Right renal cortex interstitium (tissue), 3 donors: ENCODE results near the gene PIP5K1C. TPM values are rescaled to one million over a fixed set of nuclear protein-coding genes. Genes with fewer than 3 reads are reported as not detected.

Experiments
- DNase-seq, 3 donors: peaks; one replicate each; pipeline ENCODE4 v3.0.0-alpha.2; 2013; ENCODE audit warnings: low read depth in 3 of 3, low spot score in 2 of 3
- polyA plus RNA-seq, 3 donors: library from polyadenylated mRNA; unstranded; fragments of 120-200 nt; gene quantifications; one replicate each; pipeline ENCODE4 v1.2.1, GENCODE V29; 2013; ENCODE audit not compliant: insufficient read length in 3 of 3

Gene PIP5K1C
- polyA plus RNA-seq, 3 donors, result 16.9 to 19.5 (median 19.3) TPM

GRCh38 chr19:3695986-3696659 is 4.1 kb downstream of the PIP5K1C start:
- DNase-seq, result no peak

- DNase-seq, result no peak
Observed at GRCh38 chr19:3695124-3695733, 5.0 kb downstream of the PIP5K1C start.

DNA sequence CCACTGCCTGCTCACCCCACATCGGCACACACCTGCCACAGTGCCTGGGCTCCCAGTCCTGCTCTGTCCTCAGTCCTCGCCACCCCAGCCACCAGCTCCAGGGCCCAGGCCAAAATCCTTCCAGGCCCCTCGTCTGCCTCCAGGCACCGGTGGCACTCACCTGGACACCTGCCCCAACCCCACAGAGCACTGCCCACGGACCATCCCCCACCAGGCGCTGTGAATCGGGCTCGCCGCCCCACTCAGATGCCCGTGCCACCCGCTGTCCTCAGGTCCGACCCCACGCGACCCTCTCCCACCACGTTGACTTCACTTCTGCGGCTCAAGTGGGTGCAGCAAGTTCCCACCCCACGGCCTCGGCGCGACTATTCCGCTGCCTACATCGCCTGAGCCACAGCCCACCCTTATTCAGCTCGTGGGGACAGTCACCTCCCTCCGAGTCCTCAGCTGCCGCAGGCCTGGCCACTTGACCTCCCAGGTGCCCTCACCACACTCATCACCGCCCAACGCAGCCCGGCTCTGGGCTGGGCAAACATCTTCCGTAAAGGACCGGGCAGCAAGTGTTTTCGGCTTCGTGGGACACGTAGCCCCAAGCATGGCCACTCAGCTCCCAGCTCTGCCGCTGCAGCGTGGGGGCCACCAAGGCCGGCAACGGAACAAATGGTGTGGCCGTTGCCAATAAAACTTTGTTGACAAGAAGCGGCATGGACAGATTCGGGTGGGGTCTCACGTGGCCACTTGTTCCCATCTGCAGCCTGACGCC is 5.7 kb downstream of the PIP5K1C start:
- no peak for DNase-seq

DNA sequence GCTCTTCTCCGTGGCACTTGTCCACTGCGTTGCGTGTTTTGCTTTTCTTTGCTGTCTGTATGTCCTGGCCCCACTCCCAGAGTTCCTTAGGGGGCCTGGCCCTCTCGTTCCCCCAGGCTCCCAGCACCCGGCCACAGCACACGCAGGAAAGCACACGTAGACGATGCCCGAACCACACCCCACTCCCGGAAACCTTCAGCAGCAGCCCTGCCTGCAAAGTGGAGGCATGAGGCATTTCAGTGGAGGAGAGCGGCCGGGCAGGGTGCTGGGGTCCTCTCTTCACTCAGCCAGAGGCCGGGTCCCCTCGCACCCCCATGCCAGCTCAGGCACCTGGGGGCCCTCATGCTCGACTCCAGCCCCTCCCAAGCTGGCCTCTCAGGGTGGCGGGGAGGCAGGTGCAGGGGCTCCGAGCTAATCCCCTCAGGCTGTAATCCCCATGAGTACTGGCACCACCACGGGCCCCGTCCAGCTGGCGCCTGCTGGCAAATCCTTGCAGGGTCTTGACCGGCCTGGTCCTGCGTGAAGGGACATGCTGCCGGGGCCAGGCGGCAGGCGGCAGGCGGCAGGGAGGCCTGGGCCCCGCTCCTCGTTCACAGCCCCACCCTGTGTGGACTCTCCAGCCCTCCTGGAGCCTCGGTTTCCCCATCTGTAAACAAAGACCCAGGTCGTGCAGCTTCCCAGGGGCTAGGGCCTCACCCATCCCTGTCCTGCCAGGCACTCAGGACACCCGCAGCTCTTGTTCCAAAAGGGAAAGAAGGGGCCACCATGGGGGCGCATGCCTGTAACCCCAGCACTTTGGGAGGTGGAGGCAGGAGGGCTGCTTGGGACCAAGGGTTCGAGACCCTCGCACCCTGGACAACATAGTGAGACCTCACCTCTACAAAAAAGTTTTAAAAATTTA is 7.0 kb downstream of the PIP5K1C start:
- DNase-seq, result no peak

GRCh38 chr19:3692141-3693024 is 7.9 kb downstream of the PIP5K1C start:
- DNase-seq, result no peak

- no peak for DNase-seq
Observed at GRCh38 chr19:3691726-3692125, 8.5 kb downstream of the PIP5K1C start.

DNA sequence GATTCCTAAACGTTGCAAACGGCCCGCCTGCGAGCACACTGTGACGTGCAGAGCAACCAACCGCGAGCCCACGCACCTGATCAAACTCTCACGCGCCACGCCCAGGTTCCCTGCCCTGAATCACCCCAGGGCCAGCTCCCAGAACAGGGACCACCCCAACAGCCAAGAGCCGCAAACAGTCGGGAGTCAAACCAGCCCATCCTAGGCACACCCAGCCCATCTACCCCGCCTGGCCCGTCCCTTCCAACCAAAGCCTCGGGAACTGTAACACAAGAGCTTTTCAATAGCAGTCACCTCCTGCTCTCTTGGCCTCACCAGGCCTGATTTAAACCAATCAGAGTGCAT is 8.9 kb downstream of the PIP5K1C start:
- no peak for DNase-seq

DNA sequence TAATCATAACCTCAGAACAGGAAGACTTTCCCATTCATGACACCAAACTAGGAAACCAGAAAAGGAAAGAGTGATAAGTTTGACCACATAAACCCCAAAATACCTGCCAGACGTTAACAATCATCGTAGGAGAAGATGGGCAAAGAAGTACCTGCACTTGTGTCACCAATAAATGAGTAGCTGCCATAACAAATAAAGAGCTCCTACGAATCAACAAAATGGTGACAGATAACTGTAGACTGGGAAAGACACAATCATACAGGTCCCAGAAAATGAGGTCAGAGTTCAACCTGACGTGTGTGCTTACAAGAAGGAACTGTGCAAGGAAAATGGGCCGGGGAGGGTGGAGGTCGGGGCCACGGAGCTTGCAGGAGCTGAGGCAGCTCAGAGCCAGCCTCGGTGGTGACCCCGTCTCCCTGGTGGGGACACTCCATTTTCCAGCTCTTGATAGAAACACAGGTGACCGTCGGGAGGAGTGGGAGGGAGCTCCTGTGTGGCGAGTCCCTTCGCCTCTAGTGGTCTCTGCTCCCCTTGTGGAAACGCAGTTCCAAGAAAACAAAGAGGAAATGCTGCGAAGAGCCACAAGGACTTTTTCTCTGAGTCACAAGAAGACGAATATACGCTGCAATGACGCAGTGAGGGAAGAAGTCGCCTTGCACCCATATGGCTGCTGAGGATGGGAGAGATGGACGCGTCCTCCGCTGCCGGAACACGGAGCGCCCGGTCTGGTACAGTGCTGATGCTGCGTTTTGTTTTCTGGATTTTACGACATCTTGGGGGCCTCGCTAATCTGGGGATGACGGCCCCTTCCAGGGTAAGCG is 9.5 kb downstream of the PIP5K1C start:
- no peak for DNase-seq

GRCh38 chr19:3687774-3688706 is 12.2 kb downstream of the PIP5K1C start:
- DNase-seq, result no peak

- no peak for DNase-seq
Observed at GRCh38 chr19:3687393-3687773, 12.9 kb downstream of the PIP5K1C start.

GRCh38 chr19:3684817-3685410 is 15.4 kb downstream of the PIP5K1C start:
- DNase-seq, result no peak

GRCh38 chr19:3684054-3684816 is 16.0 kb downstream of the PIP5K1C start:
- no peak for DNase-seq

DNA sequence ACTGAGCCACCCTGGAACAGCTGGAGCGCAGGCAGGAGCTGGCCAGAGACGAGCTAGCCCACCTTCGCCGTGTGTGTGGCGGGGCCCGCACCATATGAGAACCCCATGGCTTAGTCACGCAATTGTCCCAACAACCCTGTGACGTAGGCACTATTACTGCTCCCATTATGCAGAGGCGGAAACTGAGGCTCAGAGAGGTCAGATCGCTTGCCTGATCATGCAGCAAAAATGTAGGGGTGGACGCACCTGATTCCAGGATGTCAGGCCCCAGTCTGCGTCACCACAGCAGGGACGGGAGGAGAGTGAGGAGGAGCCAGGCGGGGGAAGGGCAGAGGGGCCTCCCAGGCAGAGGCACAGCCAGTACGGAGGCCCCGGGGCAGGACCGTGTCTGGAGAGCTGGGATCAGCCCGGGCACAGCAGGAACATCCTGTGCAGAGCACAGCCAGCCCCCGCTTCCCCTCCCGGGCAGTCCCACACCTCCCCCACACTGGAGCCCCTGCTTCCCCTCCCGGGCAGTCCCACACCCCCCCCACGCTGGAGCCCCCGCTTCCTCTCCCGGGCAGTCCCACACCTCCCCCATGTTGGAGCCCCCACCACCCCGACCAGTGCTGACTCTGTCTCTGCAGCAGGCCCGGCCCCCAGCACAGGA is 16.7 kb downstream of the PIP5K1C start:
- no peak for DNase-seq

DNA sequence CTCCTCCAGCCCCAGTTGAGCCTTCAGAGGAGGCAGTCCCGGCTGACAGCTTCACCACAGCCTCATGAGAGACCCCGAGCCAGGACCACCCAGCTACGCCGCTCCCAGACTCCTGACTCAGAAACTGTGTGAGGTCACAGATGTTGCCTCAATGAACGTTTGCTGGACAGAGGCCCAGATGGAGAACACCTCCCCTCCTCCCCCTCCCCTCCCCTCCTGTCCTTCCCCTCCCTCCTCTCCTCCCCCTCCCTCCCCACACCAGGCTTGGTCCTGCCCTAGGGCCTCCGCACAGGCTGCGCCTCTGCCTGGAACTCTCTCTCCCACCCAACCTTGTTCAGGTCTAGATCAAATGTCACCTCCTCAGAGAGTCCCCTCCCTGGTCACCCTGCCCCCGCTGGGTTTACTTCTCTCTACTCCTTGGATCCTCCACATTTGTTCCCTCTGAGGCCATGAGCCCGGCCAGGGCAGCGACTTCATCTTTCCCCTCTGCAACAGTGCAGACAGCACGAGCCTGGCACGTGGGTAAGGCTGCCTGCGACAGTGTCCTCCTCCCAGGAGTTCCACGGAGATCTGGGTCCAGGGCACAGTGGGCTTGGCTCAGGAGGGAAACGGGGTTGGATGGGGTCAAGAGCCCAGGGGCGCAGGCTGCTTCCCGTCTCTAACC is 17.4 kb downstream of the PIP5K1C start:
- no peak for DNase-seq

DNA sequence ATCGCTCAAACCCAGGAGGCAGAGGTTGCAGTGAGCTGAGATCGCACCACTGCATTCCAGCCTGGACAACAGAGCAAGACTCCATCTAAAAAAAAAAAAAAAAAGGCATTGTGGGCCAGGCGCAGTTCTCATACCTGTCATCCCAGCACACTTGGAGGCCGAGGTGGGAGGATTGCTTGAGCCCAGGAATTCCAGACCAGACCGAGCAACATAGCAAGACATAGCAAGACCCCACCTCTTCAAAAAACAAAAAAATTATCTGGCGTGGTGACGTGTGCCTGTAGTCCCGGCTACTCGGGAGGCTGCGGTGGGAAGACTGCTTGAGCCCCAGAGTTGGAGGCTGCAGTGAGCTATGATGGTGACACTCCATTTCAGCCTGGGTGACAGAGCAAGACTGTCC is 18.0 kb downstream of the PIP5K1C start:
- no peak for DNase-seq

DNA sequence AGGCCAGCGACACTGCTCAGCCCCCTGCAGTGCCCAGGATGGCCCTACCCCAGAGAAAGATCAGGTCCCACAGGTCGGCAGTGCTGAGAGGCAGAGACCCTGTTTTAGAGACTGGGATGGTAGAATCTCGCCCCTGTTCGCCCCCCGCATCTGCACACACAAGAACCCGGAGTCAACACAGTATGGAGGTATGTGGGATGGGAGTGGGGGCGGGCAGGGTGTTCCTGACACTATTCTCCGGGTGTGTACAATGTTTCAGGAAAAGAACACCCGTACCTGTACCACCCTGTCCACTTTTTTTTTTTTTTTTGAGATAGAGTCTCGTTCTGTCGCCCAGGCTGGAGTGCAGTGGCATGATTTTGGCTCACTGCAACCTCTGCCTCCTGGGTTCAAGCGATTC is 19.3 kb downstream of the PIP5K1C start:
- no peak for DNase-seq
